Middle frontal gyrus (tissue), 1 donor: ENCODE measurements around the gene FGFR2.
"Not testable (repeated sequence)": the region's sequence is repeated elsewhere in the genome, so short reads cannot be mapped to it uniquely, and the experiment has no call there.

ENCODE experiments used
- DNase-seq: peaks from one replicate; pipeline ENCODE4 v3.0.0-alpha.2; 2015; ENCODE audit warnings: low spot score; ENCODE audit errors: extremely low spot score

Gene FGFR2

GRCh38 chr10:121554916-121555315, 43.3 kb downstream of the FGFR2 start:
- DNase-seq = not testable (repeated sequence)

- no peak for DNase-seq
Measured at GRCh38 chr10:121553511-121554264, 44.6 kb downstream of the FGFR2 start.

- no peak for DNase-seq
Measured at GRCh38 chr10:121552746-121553145, 45.5 kb downstream of the FGFR2 start.

- DNase-seq = no peak
Measured at GRCh38 chr10:121551210-121551885, 46.9 kb downstream of the FGFR2 start.

GRCh38 chr10:121544301-121544869, 53.9 kb downstream of the FGFR2 start:
- no peak for DNase-seq

GRCh38 chr10:121543545-121543944, 54.7 kb downstream of the FGFR2 start:
- DNase-seq = no peak

GRCh38 chr10:121541450-121542120, 56.7 kb downstream of the FGFR2 start:
- no peak for DNase-seq

- no peak for DNase-seq
Measured at GRCh38 chr10:121540732-121541395, 57.4 kb downstream of the FGFR2 start.

- no peak for DNase-seq
Measured at GRCh38 chr10:121539786-121540185, 58.5 kb downstream of the FGFR2 start.

GRCh38 chr10:121536310-121536913, 61.8 kb downstream of the FGFR2 start:
- DNase-seq = peak; percentile 81

GRCh38 chr10:121535381-121535780, 62.9 kb downstream of the FGFR2 start:
- no peak for DNase-seq

GRCh38 chr10:121532292-121532864, 65.9 kb downstream of the FGFR2 start:
- no peak for DNase-seq

GRCh38 chr10:121531830-121532178, 66.4 kb downstream of the FGFR2 start:
- DNase-seq = no peak

GRCh38 chr10:121531076-121531829, 67.0 kb downstream of the FGFR2 start:
- DNase-seq = no peak

GRCh38 chr10:121530481-121531075, 67.7 kb downstream of the FGFR2 start:
- no peak for DNase-seq

GRCh38 chr10:121527690-121528089, 70.6 kb downstream of the FGFR2 start:
- DNase-seq = no peak

- no peak for DNase-seq
Measured at GRCh38 chr10:121526801-121527221, 71.4 kb downstream of the FGFR2 start.

GRCh38 chr10:121526135-121526790, 72.0 kb downstream of the FGFR2 start:
- DNase-seq = no peak
